Measurements from ENCODE around the gene CREBL2. TPM values are rescaled to one million over a fixed set of nuclear protein-coding genes. Genes with fewer than 3 reads are reported as not detected.
"Not testable (repeated sequence)": the region's sequence is repeated elsewhere in the genome, so short reads cannot be mapped to it uniquely, and the experiment has no call there.

The CREBL2 gene
- total RNA-seq, 2 experiments from 2014 or later, result 3.4 to 4.3 TPM

DNA sequence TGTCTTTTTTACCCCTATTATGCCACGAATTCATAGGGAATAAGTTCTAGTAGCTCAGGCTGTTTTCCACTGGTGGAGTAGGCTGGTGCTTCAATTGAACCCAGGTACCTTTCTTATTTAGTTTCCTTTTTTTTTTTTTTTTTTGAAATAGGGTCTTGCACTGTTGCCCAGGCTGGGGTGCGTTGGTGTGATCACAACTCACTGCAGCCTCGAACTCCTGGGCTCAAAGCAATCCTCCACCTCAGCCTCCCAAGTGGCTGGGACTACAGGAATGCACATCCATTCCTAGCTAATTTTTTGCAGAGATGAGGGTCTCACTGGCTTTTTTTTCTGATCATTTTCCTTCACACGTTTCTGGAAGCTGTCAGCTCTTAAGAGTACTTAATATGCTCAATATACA lies 2.7 kb downstream of the CREBL2 start:
- no peaks in the 10 kb centered on the region for H3K79me2 ChIP-seq (ENCODE audit: insufficient read depth, low read depth, low read length)
- no peak overlapping the region for H2AFZ ChIP-seq (ENCODE audit: low read length)
- intact Hi-C loops (cut with micrococcal nuclease; ENCODE audit: unreplicated experiment), result no loop called here
- H3K4me1 ChIP-seq (ENCODE audit: insufficient read depth, low read length, poor library complexity, severe bottlenecking), result peaks cover 4% of the 10 kb centered on the region
- TF ChIP-seq CTCF (conservative IDR thresholded peaks at IDR 0.05; ENCODE audit: low read length), result no peak
- H3K4me2 ChIP-seq (ENCODE audit: low read length), result no peak overlapping the region
- H3K27ac ChIP-seq (ENCODE audit: low read depth, low read length, poor library complexity, severe bottlenecking), result no peak overlapping the region
- no peaks in the 10 kb centered on the region for H3K9me3 ChIP-seq (ENCODE audit: low read length)
- H3K36me3 ChIP-seq (ENCODE audit: insufficient read depth, low read length), result no peaks in the 10 kb centered on the region
- ChIA-PET POLR2A (interaction anchor here (0.6 to 1.1 kb wide), 3 partner anchors 12 to 1534 kb away, joined by 3 to 5 read pairs (median 4); no protein-coding TSS in a partner anchor), CTCF (ENCODE audit: unreplicated experiment) (no interaction called here)
- BruUV-seq (replicated peaks), result no TSS peak
- H3K9me2 ChIP-seq (ENCODE audit: insufficient read depth, low read length), result no peaks in the 10 kb centered on the region
- H3K4me3 ChIP-seq (ENCODE audit: low read depth, low read length, poor library complexity, severe bottlenecking), result no peak overlapping the region
- no peak for DNase-seq (ENCODE audit: low spot score)
- H4K20me1 ChIP-seq (ENCODE audit: insufficient read depth, low read length), result no peaks in the 10 kb centered on the region

GRCh38 chr12:12616512-12617310 lies 5.0 kb downstream of the CREBL2 start:
- peaks cover 4% of the 10 kb centered on the region for H3K4me1 ChIP-seq (ENCODE audit: insufficient read depth, low read length, poor library complexity, severe bottlenecking)
- TF ChIP-seq CTCF (conservative IDR thresholded peaks at IDR 0.05; ENCODE audit: low read length) (no peak), EZH2phosphoT487 (IDR thresholded peaks at IDR 0.05; ENCODE audit: borderline replicate concordance, low read depth, low read length) (no peak)
- no peak overlapping the region for H3K4me3 ChIP-seq (ENCODE audit: low read depth, low read length, poor library complexity, severe bottlenecking)
- ChIA-PET CTCF (ENCODE audit: unreplicated experiment) (no interaction called here), POLR2A (interaction anchor here (1.7 kb wide), 1 partner anchor 15 kb away, joined by 5 read pairs; no protein-coding TSS in a partner anchor)
- no peaks in the 10 kb centered on the region for H3K79me2 ChIP-seq (ENCODE audit: insufficient read depth, low read depth, low read length)
- intact Hi-C loops (cut with micrococcal nuclease; ENCODE audit: unreplicated experiment), result no loop called here
- H2AFZ ChIP-seq (ENCODE audit: low read length), result no peak overlapping the region
- DNase-seq (ENCODE audit: low spot score), result no peak
- no peaks in the 10 kb centered on the region for H3K36me3 ChIP-seq (ENCODE audit: insufficient read depth, low read length)
- H3K4me2 ChIP-seq (ENCODE audit: low read length), result no peak overlapping the region
- BruUV-seq (replicated peaks), result no TSS peak
- no peaks in the 10 kb centered on the region for H3K9me2 ChIP-seq (ENCODE audit: insufficient read depth, low read length)
- H3K27ac ChIP-seq (ENCODE audit: low read depth, low read length, poor library complexity, severe bottlenecking), result no peak overlapping the region
- no peaks in the 10 kb centered on the region for H4K20me1 ChIP-seq (ENCODE audit: insufficient read depth, low read length)
- H3K9me3 ChIP-seq (ENCODE audit: low read length), result no peaks in the 10 kb centered on the region

- CTCF ChIA-PET (ENCODE audit: unreplicated experiment); BruUV-seq (replicated peaks); H4K20me1 ChIP-seq (ENCODE audit: insufficient read depth, low read length); H3K9me3 ChIP-seq (ENCODE audit: low read length); H3K36me3 ChIP-seq (ENCODE audit: insufficient read depth, low read length); DNase-seq (ENCODE audit: low spot score); H2AFZ ChIP-seq (ENCODE audit: low read length); H3K4me1 ChIP-seq (ENCODE audit: insufficient read depth, low read length, poor library complexity, severe bottlenecking); H3K4me2 ChIP-seq (ENCODE audit: low read length); H3K27ac ChIP-seq (ENCODE audit: low read depth, low read length, poor library complexity, severe bottlenecking); H3K79me2 ChIP-seq (ENCODE audit: insufficient read depth, low read depth, low read length); intact Hi-C loops (cut with micrococcal nuclease; ENCODE audit: unreplicated experiment); H3K9me2 ChIP-seq (ENCODE audit: insufficient read depth, low read length); H3K4me3 ChIP-seq (ENCODE audit: low read depth, low read length, poor library complexity, severe bottlenecking); POLR2A ChIA-PET: not testable (repeated sequence)
Measured at GRCh38 chr12:12618064-12618463, 6.4 kb downstream of the CREBL2 start.

Data from OCI-LY7 (cell line).